ENCODE data around the gene MED13L.

The MED13L gene

DNA sequence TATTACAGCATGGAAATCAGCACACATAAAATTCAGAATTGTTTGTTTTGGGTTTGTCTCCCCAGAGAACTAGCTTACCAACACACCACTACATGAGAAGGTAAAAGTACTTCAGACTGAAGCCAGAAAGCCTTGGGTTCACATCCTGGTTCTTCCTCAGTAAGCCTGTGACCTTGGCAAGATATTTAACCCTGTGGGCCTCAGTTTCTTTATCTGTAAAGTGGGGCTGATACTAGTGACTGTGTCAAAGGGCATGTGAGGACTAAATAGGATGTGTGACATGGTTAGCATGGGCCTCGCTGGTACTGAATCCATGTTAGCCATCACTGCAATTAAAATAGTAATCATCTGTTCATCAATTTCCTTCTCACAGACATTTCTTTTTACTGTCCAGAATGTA lies 366.1 kb downstream of the MED13L start:
- H3K4me1 Mint-ChIP-seq (ENCODE audit: low read depth) = no peaks in the 10 kb centered on the region
- no peaks in the 10 kb centered on the region for H3K36me3 Mint-ChIP-seq (ENCODE audit: low read depth)
- peaks cover 33% of the 10 kb centered on the region for H3K27me3 Mint-ChIP-seq
- no peak overlapping the region for H3K27ac Mint-ChIP-seq
- H3K9me3 Mint-ChIP-seq = no peaks in the 10 kb centered on the region
- H3K4me3 Mint-ChIP-seq = no peak overlapping the region
- intact Hi-C loops (cut with micrococcal nuclease) = loop anchor here (10.0 kb wide), 1 partner anchor 1287 kb away; no protein-coding TSS in a partner anchor

DNA sequence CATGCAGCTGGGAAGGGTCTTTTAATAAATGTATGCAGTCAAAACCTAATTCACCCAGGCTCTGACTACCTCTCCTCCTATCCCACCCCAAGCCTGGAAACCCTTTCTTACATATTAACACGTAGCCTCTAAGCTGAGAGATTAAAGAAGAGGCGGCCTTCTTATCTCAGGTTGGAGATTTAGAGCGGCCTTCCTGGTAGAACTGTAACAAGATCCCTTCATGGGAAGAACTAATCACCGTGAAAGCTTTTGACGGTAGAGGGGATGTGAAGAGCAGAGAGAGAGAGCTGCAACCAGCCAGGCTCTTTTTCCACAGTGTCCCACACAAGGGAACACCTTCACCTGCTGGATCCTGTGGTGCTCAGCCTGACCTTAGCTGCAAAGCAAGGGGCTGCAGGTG lies 367.4 kb downstream of the MED13L start:
- Mint-ChIP-seq H3K27ac (no peak overlapping the region), H3K36me3 (ENCODE audit: low read depth) (no peaks in the 10 kb centered on the region), H3K9me3 (no peaks in the 10 kb centered on the region), H3K4me1 (ENCODE audit: low read depth) (no peaks in the 10 kb centered on the region), H3K27me3 (peaks cover 21% of the 10 kb centered on the region), H3K4me3 (no peak overlapping the region)
- intact Hi-C loops (cut with micrococcal nuclease) = loop anchor here (10.0 kb wide), 1 partner anchor 1285 kb away; no protein-coding TSS in a partner anchor
